Cardiac muscle cell (in vitro differentiated cells and primary cell): Measurements from ENCODE around the gene ETS2. TPM values are rescaled to one million over a fixed set of nuclear protein-coding genes. Genes with fewer than 3 reads are reported as not detected.

Experiments used
- DNase-seq, 2 donors: peaks; one replicate each; pipeline versions ENCODE4 v3.0.0 to v3.0.0-alpha.2; 2010 to 2017; ENCODE audit warnings: low read depth in 1 of 2, low spot score in 1 of 2
- H3K27ac ChIP-seq: fragments of 200-600 bp; sonication (generic); 2 replicates; pipeline ENCODE4 v1.5.1; 2016
- H3K27me3 ChIP-seq: fragments of 200-600 bp; sonication (generic); 2 replicates; pipeline ENCODE4 v1.6.0; 2016; ENCODE audit warnings: control low read depth
- H3K36me3 ChIP-seq: fragments of 200-600 bp; sonication (generic); 2 replicates; pipeline ENCODE4 v1.5.1; 2016; ENCODE audit warnings: control low read depth
- H3K4me1 ChIP-seq: fragments of 200-600 bp; sonication (generic); 2 replicates; pipeline ENCODE4 v1.8.1; 2017; ENCODE audit warnings: low read depth, mild to moderate bottlenecking, mixed run types
- H3K4me3 ChIP-seq: fragments of 200-600 bp; sonication (generic); 2 replicates; pipeline ENCODE4 v1.5.1; 2016; ENCODE audit warnings: mild to moderate bottlenecking
- H3K9me3 ChIP-seq: fragments of 200-600 bp; sonication (generic); 2 replicates; pipeline ENCODE4 v1.5.1; 2017; ENCODE audit warnings: low read depth, mild to moderate bottlenecking, control low read depth
- polyA plus RNA-seq: library from polyadenylated mRNA; unstranded; fragments of >200 nt; fragmentation: Nextera tagmentation; extraction: Ambion mirVana; gene quantifications from 2 replicates; pipeline ENCODE4 v1.2.1, GENCODE V29; 2016
- total RNA-seq: library from RNA; depleted of rRNA; stranded (reverse); fragments of >200 nt; gene quantifications from 2 replicates; pipeline ENCODE4 v1.2.3, GENCODE V29; 2016
- TF ChIP-seq, protein P1 (sequence below): IDR thresholded peaks from 2 replicates; pipeline ENCODE4 v1.5.1; 2012; ENCODE audit warnings: low read depth, mild to moderate bottlenecking, low read length

The ETS2 gene
- total and polyA plus RNA-seq, 2 experiments from 2014 or later = 20.9 to 25.2 TPM

DNA sequence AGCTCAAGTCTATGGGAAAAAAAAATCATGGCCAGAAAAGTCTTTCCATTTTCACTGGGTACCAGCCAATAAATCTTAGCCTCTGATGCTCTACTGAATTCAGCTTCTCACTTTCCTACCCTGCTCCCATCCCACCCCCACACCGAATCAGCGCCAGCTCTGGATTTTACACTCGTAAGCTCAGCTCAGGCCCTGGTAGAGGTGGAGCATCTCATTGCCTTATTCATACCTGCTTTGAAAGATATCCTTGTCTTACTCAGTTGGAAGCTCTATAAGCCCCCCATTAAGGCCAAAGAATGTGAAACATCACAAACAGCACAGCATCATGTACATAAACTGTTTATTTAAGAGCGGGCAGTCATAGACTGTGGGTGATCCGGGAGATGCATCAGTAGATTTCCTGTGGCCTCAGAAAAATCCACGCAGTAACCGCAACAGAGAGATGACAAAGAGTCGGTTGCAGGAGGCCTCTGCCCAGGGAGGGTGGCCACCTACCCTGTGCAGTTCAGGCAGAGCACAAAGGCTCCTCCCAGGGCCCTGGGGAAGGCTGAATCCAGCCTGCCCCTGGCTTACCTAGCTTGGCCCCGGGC, 36.4 kb upstream of the ETS2 start:
- no peak overlapping the region for H3K4me3 ChIP-seq
- no peaks in the 10 kb centered on the region for H3K9me3 ChIP-seq
- H3K4me1 ChIP-seq = no peaks in the 10 kb centered on the region
- no peaks in the 10 kb centered on the region for H3K36me3 ChIP-seq
- no peaks in the 10 kb centered on the region for H3K27me3 ChIP-seq
- peak in 1 of 2 donors; percentile 25 for DNase-seq
- no peak overlapping the region for H3K27ac ChIP-seq
- TF ChIP-seq, protein P1, sequence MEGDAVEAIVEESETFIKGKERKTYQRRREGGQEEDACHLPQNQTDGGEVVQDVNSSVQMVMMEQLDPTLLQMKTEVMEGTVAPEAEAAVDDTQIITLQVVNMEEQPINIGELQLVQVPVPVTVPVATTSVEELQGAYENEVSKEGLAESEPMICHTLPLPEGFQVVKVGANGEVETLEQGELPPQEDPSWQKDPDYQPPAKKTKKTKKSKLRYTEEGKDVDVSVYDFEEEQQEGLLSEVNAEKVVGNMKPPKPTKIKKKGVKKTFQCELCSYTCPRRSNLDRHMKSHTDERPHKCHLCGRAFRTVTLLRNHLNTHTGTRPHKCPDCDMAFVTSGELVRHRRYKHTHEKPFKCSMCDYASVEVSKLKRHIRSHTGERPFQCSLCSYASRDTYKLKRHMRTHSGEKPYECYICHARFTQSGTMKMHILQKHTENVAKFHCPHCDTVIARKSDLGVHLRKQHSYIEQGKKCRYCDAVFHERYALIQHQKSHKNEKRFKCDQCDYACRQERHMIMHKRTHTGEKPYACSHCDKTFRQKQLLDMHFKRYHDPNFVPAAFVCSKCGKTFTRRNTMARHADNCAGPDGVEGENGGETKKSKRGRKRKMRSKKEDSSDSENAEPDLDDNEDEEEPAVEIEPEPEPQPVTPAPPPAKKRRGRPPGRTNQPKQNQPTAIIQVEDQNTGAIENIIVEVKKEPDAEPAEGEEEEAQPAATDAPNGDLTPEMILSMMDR = no peak

DNA sequence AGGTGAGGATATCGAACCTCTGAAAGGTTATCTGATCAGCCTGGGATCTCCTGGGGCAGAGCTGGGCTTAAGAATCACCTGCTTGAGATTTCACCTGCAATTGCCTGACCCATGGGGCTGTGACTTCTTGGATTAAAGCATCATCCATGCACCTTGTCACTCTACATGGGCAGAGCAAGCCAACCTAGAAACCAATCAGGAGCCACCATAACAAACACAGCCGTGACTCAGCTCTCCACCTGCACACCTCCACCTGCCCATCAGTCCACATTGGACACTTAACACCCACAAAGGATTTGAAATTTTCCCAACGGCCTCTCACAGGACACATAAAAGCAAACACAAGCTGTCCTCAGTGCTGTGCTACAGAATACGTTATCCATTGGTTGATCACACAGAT, 35.1 kb upstream of the ETS2 start:
- Histone ChIP-seq H3K36me3 (no peaks in the 10 kb centered on the region), H3K4me1 (no peaks in the 10 kb centered on the region), H3K27me3 (no peaks in the 10 kb centered on the region), H3K4me3 (no peak overlapping the region), H3K27ac (no peak overlapping the region), H3K9me3 (no peaks in the 10 kb centered on the region)
- no peak for DNase-seq
- TF ChIP-seq, protein P1 = no peak

DNA sequence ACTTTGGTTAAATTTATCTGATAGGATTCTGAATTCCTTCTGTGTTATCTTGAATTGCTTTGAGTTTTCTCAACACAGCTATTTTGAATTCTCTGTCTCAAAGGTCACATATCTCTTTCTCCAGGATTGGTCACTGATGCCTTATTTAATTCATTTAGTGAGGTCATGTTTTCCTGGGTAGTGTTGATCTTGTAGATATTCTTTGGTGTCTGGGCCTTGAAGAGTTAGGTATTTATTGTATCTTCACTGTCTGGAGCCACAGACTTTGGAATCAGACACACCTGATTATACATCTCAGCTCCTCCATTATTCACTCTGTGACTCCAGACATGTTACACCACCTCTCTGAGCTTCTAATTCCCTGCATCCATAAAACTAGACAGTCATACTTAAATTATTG, 34.2 kb upstream of the ETS2 start:
- Histone ChIP-seq H3K9me3 (no peaks in the 10 kb centered on the region), H3K4me3 (no peak overlapping the region), H3K27me3 (no peaks in the 10 kb centered on the region), H3K27ac (no peak overlapping the region), H3K36me3 (no peaks in the 10 kb centered on the region), H3K4me1 (no peaks in the 10 kb centered on the region)
- DNase-seq = no peak
- TF ChIP-seq, protein P1 = no peak

DNA sequence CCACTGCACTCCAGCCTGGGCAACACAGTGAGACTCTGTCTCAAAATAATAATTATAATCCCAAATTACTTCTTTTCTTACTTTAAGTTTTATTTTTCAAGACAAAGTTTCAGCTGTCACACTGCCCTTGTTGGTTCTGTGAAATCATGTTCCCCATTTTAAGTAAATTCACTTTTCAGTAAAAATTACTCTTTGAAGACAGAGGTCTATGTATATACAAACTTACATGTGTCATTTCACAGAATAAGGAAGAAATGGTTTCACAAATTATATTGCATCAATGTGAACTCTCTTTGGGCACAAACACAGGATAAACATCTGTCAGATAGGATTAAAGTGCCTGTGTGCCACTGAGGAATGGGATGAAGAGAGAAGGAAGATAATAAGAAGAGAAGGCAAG, 33.1 kb upstream of the ETS2 start:
- Histone ChIP-seq H3K4me3 (no peak overlapping the region), H3K27me3 (no peaks in the 10 kb centered on the region), H3K9me3 (no peaks in the 10 kb centered on the region), H3K36me3 (no peaks in the 10 kb centered on the region), H3K4me1 (no peaks in the 10 kb centered on the region), H3K27ac (no peak overlapping the region)
- TF ChIP-seq, protein P1 = no peak
- DNase-seq = no peak

DNA sequence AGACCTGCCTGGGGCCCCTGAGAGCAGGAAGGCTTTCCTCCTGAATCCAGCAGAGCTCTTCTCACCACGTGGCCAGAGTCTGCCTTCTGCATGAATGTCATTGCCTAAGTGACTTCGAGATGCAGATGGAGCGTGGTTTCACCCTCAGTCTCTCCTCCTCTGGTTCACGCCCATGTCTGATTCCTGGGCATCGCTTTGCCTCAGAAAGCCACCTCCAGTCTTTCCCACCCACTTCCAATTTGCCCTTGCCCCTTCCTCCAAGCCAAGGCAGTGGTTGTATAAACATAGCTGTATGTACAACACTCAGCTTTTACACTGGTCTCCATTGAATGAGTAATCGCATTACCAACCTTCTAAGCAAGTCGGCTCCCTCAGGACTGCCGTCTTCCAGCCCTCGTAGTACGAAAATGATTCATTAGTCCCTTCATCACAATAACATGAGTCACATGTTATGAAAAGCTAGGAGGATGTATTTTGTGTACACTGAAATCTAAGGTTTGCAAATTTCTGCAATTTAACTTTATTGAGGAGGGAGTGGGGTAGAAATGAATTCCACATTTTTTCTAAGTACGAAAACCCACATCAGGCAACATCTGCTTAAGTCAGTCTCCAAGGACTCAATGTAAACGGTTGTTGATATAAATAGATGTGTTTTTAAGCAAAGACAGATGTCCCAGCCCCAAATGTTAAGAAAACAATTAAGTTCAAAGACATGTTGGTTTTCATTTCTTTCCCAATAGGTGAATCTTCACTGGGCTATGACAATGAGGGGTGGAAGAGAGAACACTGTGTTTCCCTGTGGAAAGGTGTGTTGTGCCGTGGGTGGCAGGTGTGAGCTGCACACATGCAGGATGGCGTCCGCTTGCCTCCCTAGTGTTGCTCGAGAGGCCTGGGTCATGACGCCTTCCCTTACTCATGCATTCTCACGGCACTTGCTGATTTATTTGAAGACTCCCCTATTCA, 32.3 kb upstream of the ETS2 start:
- no peaks in the 10 kb centered on the region for H3K36me3 ChIP-seq
- H3K9me3 ChIP-seq = no peaks in the 10 kb centered on the region
- TF ChIP-seq, protein P1 = no peak
- no peaks in the 10 kb centered on the region for H3K27me3 ChIP-seq
- no peaks in the 10 kb centered on the region for H3K4me1 ChIP-seq
- no peak overlapping the region for H3K4me3 ChIP-seq
- DNase-seq = peak in 1 of 2 donors; percentile 91
- no peak overlapping the region for H3K27ac ChIP-seq
